Endothelial cell of umbilical vein (primary cell): ENCODE measurements around the gene HOPX. TPM values are rescaled to one million over a fixed set of nuclear protein-coding genes. Genes with fewer than 3 reads are reported as not detected.
A peak's percentile ranks its signal among the peaks of the same experiment; 100 is the strongest.
"Not testable (repeated sequence)": the region's sequence is repeated elsewhere in the genome, so short reads cannot be mapped to it uniquely, and the experiment has no call there.

Source experiments
- BruUV-seq: library from RNA; stranded (reverse); fragments of 400-500 nt; replicated peaks from 2 replicates; lab custom pipeline; 2021; lab: Mats Ljungman, UMichigan
- CTCF ChIA-PET: fragments of 300-600, 350-600 bp; sonication (Branson Sonifier 250); formaldehyde crosslinking; loops from one replicate; lab custom pipeline; 2021; ENCODE audit warnings: antibody characterized with exemption, inconsistent platforms; lab: Charles Lee
- POLR2A ChIA-PET: fragments of 300-600, 350-600 bp; sonication (Branson Sonifier 250); formaldehyde crosslinking; loops from one replicate; lab custom pipeline; 2021; ENCODE audit warnings: antibody characterized with exemption, inconsistent platforms; lab: Charles Lee
- DNase-seq: peaks from one replicate; pipeline ENCODE4 v3.0.0-alpha.2; 2011; ENCODE audit warnings: low read depth, low spot score
- FAIRE-seq: peaks from 2 replicates; lab custom pipeline; 2011; peaks lifted over from hg19 to GRCh38; lab: Jason Lieb, UNC
- H2AFZ ChIP-seq: 2 replicates; pipeline ENCODE4 v1.6.0; 2012; ENCODE audit warnings: low read depth, low read length, control low read depth, inconsistent platforms
- H3K27ac ChIP-seq: 2 replicates; pipeline ENCODE4 v1.5.1; 2011; ENCODE audit warnings: low read depth, mild to moderate bottlenecking, control low read depth, low read length, moderate library complexity; ENCODE audit not compliant: insufficient read depth
- H3K27me3 ChIP-seq, 2 experiments: 2 replicates each; pipeline versions ENCODE4 v1.6.0 to v1.6.1; 2011; ENCODE audit warnings: low read length in 2 of 2, mixed read lengths in 1 of 2; ENCODE audit not compliant: control insufficient read depth in 2 of 2, insufficient read depth in 2 of 2
- H3K36me3 ChIP-seq, 2 experiments: 2 replicates in 1 of 2; 3 replicates in 1 of 2; pipeline ENCODE4 v1.5.1; 2011; ENCODE audit warnings: low read length in 2 of 2, mild to moderate bottlenecking in 1 of 2, moderate library complexity in 1 of 2; ENCODE audit not compliant: control insufficient read depth in 2 of 2, insufficient read depth in 2 of 2; ENCODE audit errors: extremely low read depth in 1 of 2
- H3K4me1 ChIP-seq: 3 replicates; pipeline ENCODE4 v1.5.1; 2011; ENCODE audit warnings: mild to moderate bottlenecking, low read length; ENCODE audit not compliant: control insufficient read depth, insufficient read depth; ENCODE audit errors: extremely low read depth
- H3K4me2 ChIP-seq: 2 replicates; pipeline ENCODE4 v1.6.1; 2011; ENCODE audit warnings: low read length, control low read depth, mixed read lengths; ENCODE audit not compliant: insufficient read depth
- H3K4me3 ChIP-seq, 3 experiments: fragments of 200-600 bp in 1 of 3; sonication (generic), shearing (Covaris generic) in 1 of 3; replicated peaks in 1 of 3; 2 replicates each; pipeline ENCODE4 v1.5.1; 2011 to 2016; ENCODE audit warnings: control low read depth in 3 of 3, low read length in 3 of 3, mild to moderate bottlenecking in 2 of 3, inconsistent platforms in 1 of 3, low read depth in 1 of 3, moderate library complexity in 1 of 3; ENCODE audit not compliant: insufficient read depth in 1 of 3
- H3K79me2 ChIP-seq: 2 replicates; pipeline ENCODE4 v1.6.0; 2012; ENCODE audit warnings: low read length, inconsistent platforms; ENCODE audit not compliant: control insufficient read depth, insufficient read depth
- H3K9ac ChIP-seq: replicated peaks from 2 replicates; pipeline ENCODE3; 2011; ENCODE audit warnings: low read length, control low read depth; ENCODE audit not compliant: insufficient read depth; ENCODE audit errors: extremely low read depth
- H3K9me1 ChIP-seq: replicated peaks from 3 replicates; pipeline ENCODE4 v1.6.0; 2011; ENCODE audit warnings: mild to moderate bottlenecking, low read length; ENCODE audit not compliant: control insufficient read depth, insufficient read depth; ENCODE audit errors: extremely low read depth
- H3K9me3 ChIP-seq: replicated peaks from 2 replicates; pipeline ENCODE4 v1.5.1; 2012; ENCODE audit warnings: low read length, inconsistent platforms; ENCODE audit not compliant: control insufficient read depth, insufficient read depth
- H4K20me1 ChIP-seq: replicated peaks from 2 replicates; pipeline ENCODE3; 2011; ENCODE audit warnings: mild to moderate bottlenecking, low read length; ENCODE audit not compliant: control insufficient read depth, insufficient read depth; ENCODE audit errors: extremely low read depth
- EZH2 ChIP-seq: IDR thresholded peaks from 2 replicates; pipeline ENCODE4 v1.6.1; 2012; ENCODE audit warnings: borderline replicate concordance, low read depth, mild to moderate bottlenecking, moderate library complexity, low read length, inconsistent platforms; ENCODE audit not compliant: severe bottlenecking
- FOS ChIP-seq: IDR thresholded peaks from 2 replicates; pipeline ENCODE4 v1.6.1; 2011; ENCODE audit warnings: mild to moderate bottlenecking, low read length, moderate library complexity, borderline replicate concordance; ENCODE audit not compliant: insufficient read depth
- GATA2 ChIP-seq: IDR thresholded peaks from 2 replicates; pipeline ENCODE4 v1.7.0; 2011; ENCODE audit warnings: low read depth, mild to moderate bottlenecking, moderate library complexity, mixed read lengths, low read length; ENCODE audit not compliant: insufficient read length, insufficient read depth
- JUN ChIP-seq: IDR thresholded peaks from 2 replicates; pipeline ENCODE4 v1.6.1; 2011; ENCODE audit warnings: borderline replicate concordance, low read depth; ENCODE audit not compliant: insufficient read length, insufficient read depth
- MAX ChIP-seq: IDR thresholded peaks from 2 replicates; pipeline ENCODE4 v1.6.1; 2011; ENCODE audit not compliant: insufficient read depth, insufficient read length
- MYC ChIP-seq: IDR thresholded peaks from one replicate; pipeline ENCODE4 v1.6.1; 2011; ENCODE audit warnings: mild to moderate bottlenecking, low read depth, low read length
- POLR2A ChIP-seq: IDR thresholded peaks from 2 replicates; pipeline ENCODE4 v1.6.1; 2012; ENCODE audit warnings: low read depth, mild to moderate bottlenecking, control low read depth, low read length
- POLR2AphosphoS5 ChIP-seq: IDR thresholded peaks from 2 replicates; pipeline ENCODE4 v1.6.1; 2012; ENCODE audit warnings: low read depth, mild to moderate bottlenecking, control low read depth, low read length, moderate library complexity; ENCODE audit not compliant: insufficient read depth
- dilution Hi-C: fragments of 300-500 bp; cut with MboI; formaldehyde crosslinking; loops from one replicate; pipeline ENCODE4 v1.15.0; 2019; ENCODE audit warnings: low sequenced_read_pairs; ENCODE audit not compliant: extremely low pct_ligation_motif_present
- intact Hi-C: fragments of 100-400 bp; cut with micrococcal nuclease; formaldehyde crosslinking; loops from one replicate; pipeline ENCODE4 v1.10.0; 2022
- polyA plus RNA-seq, 4 experiments: library from polyadenylated mRNA; depleted of rRNA in 3 of 4; stranded (reverse) in 3 of 4; unstranded in 1 of 4; fragments of >200 nt; gene quantifications; 2 replicates each; pipeline versions ENCODE4 v1.2.1 to v1.2.3, GENCODE V29; 2011 to 2012; ENCODE audit warnings: missing spikeins in 1 of 4
- total RNA-seq: library from RNA; stranded (reverse); gene quantifications from 2 replicates; pipeline ENCODE4 v1.2.3, GENCODE V29; 2021
- TF ChIP-seq, protein P1 (sequence below), 2 donors: IDR thresholded peaks; 1 replicate in 1 of 2; 2 replicates in 1 of 2; pipeline ENCODE4 v1.5.1; 2011; ENCODE audit warnings: low read length in 2 of 2, mild to moderate bottlenecking in 2 of 2, moderate library complexity in 2 of 2, control low read depth in 1 of 2, inconsistent platforms in 1 of 2, low read depth in 1 of 2; ENCODE audit not compliant: insufficient read depth in 1 of 2; ENCODE audit errors: extremely low read depth in 1 of 2

Gene HOPX
- total and polyA plus RNA-seq, 2 donors (not counting 3 experiments of a cell fraction or from before 2014, with no cell fraction given), result 3.8 to 5.8 TPM

DNA sequence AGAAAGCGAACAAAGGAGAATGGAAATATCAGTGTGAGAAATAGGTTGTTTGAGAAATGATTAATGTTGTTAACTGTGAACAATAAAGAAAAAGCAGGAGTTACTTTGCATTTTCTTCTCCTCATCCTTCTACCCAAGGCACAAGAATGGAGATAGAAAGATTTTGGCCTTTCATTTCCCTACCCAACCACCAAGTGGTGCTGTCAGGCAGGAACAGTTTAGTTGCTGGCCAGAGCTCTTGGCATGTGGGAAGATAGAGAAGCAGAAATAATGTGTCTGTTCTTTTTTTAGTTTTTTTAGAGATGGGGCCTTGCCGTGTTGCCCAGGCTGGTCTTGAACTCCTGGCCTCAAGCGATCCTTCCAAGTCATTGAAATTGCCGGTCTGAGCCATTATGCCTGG is 12.8 kb downstream of the HOPX start:
- H3K36me3 ChIP-seq, result no peaks in the 10 kb centered on the region
- H2AFZ ChIP-seq, result no peak overlapping the region
- POLR2A ChIA-PET, result no interaction called here
- CTCF ChIA-PET, result interaction anchor here (1.0 kb wide), 2 partner anchors 131 to 168 kb away, joined by 3 to 14 read pairs; no protein-coding TSS in a partner anchor
- intact Hi-C loops, result loop anchor here (1.0 kb wide), 1 partner anchor 132 kb away; no protein-coding TSS in a partner anchor
- FAIRE-seq, result no peak
- H3K27ac ChIP-seq, result no peak overlapping the region
- no peak overlapping the region for H3K9ac ChIP-seq
- peaks cover 5% of the 10 kb centered on the region for H3K4me1 ChIP-seq
- no peaks in the 10 kb centered on the region for H3K79me2 ChIP-seq
- no peaks in the 10 kb centered on the region for H3K27me3 ChIP-seq
- no peak overlapping the region for H3K4me2 ChIP-seq
- no peaks in the 10 kb centered on the region for H3K9me1 ChIP-seq
- no peak for DNase-seq
- H3K9me3 ChIP-seq, result no peaks in the 10 kb centered on the region
- TF ChIP-seq FOS, result no peak
- no peak for TF ChIP-seq POLR2A
- TF ChIP-seq MAX, result no peak
- TF ChIP-seq EZH2, result no peak
- no peak for TF ChIP-seq POLR2AphosphoS5
- TF ChIP-seq JUN, result no peak
- TF ChIP-seq MYC, result no peak
- TF ChIP-seq, protein P1, sequence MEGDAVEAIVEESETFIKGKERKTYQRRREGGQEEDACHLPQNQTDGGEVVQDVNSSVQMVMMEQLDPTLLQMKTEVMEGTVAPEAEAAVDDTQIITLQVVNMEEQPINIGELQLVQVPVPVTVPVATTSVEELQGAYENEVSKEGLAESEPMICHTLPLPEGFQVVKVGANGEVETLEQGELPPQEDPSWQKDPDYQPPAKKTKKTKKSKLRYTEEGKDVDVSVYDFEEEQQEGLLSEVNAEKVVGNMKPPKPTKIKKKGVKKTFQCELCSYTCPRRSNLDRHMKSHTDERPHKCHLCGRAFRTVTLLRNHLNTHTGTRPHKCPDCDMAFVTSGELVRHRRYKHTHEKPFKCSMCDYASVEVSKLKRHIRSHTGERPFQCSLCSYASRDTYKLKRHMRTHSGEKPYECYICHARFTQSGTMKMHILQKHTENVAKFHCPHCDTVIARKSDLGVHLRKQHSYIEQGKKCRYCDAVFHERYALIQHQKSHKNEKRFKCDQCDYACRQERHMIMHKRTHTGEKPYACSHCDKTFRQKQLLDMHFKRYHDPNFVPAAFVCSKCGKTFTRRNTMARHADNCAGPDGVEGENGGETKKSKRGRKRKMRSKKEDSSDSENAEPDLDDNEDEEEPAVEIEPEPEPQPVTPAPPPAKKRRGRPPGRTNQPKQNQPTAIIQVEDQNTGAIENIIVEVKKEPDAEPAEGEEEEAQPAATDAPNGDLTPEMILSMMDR (IDR thresholded peaks at IDR 0.05; ENCODE audit: extremely low read depth in 1 of 2, insufficient read depth in 1 of 2, low read depth in 1 of 2, low read length in 2 of 2), result peak in 1 of 2 donors; percentile 21
- TF ChIP-seq GATA2, result no peak
- H4K20me1 ChIP-seq, result no peaks in the 10 kb centered on the region
- BruUV-seq, result no TSS peak
- no peak overlapping the region for H3K4me3 ChIP-seq
- dilution Hi-C loops, result no loop called here

- intact Hi-C loops, H3K27ac ChIP-seq, H4K20me1 ChIP-seq, H3K9me3 ChIP-seq, H3K9me1 ChIP-seq, H3K4me1 ChIP-seq, H3K9ac ChIP-seq, H3K4me2 ChIP-seq, H3K36me3 ChIP-seq, H3K4me3 ChIP-seq, H2AFZ ChIP-seq, H3K79me2 ChIP-seq, POLR2A ChIA-PET, CTCF ChIA-PET, H3K27me3 ChIP-seq, dilution Hi-C loops, DNase-seq, BruUV-seq: not testable (repeated sequence)
- FAIRE-seq, result peak; percentile 48
Measured at GRCh38 chr4:56667396-56667795, 13.7 kb downstream of the HOPX start.
